Endothelial cell of umbilical vein (primary cell): ENCODE data around the gene SMAD6. TPM values are rescaled to one million over a fixed set of nuclear protein-coding genes. Genes with fewer than 3 reads are reported as not detected.

Experiments
- BruUV-seq: library from RNA; stranded (reverse); fragments of 400-500 nt; replicated peaks from 2 replicates; lab custom pipeline; 2021; lab: Mats Ljungman, UMichigan
- CTCF ChIA-PET: fragments of 300-600, 350-600 bp; sonication (Branson Sonifier 250); formaldehyde crosslinking; loops from one replicate; lab custom pipeline; 2021; ENCODE audit warnings: antibody characterized with exemption, inconsistent platforms; lab: Charles Lee
- POLR2A ChIA-PET: fragments of 300-600, 350-600 bp; sonication (Branson Sonifier 250); formaldehyde crosslinking; loops from one replicate; lab custom pipeline; 2021; ENCODE audit warnings: antibody characterized with exemption, inconsistent platforms; lab: Charles Lee
- DNase-seq: peaks from one replicate; pipeline ENCODE4 v3.0.0-alpha.2; 2011; ENCODE audit warnings: low read depth, low spot score
- FAIRE-seq: peaks from 2 replicates; lab custom pipeline; 2011; peaks lifted over from hg19 to GRCh38; lab: Jason Lieb, UNC
- H2AFZ ChIP-seq: 2 replicates; pipeline ENCODE4 v1.6.0; 2012; ENCODE audit warnings: low read depth, low read length, control low read depth, inconsistent platforms
- H3K27ac ChIP-seq: 2 replicates; pipeline ENCODE4 v1.5.1; 2011; ENCODE audit warnings: low read depth, mild to moderate bottlenecking, control low read depth, low read length, moderate library complexity; ENCODE audit not compliant: insufficient read depth
- H3K27me3 ChIP-seq, 2 experiments: 2 replicates each; pipeline versions ENCODE4 v1.6.0 to v1.6.1; 2011; ENCODE audit warnings: low read length in 2 of 2, mixed read lengths in 1 of 2; ENCODE audit not compliant: control insufficient read depth in 2 of 2, insufficient read depth in 2 of 2
- H3K36me3 ChIP-seq, 2 experiments: 2 replicates in 1 of 2; 3 replicates in 1 of 2; pipeline ENCODE4 v1.5.1; 2011; ENCODE audit warnings: low read length in 2 of 2, mild to moderate bottlenecking in 1 of 2, moderate library complexity in 1 of 2; ENCODE audit not compliant: control insufficient read depth in 2 of 2, insufficient read depth in 2 of 2; ENCODE audit errors: extremely low read depth in 1 of 2
- H3K4me1 ChIP-seq: 3 replicates; pipeline ENCODE4 v1.5.1; 2011; ENCODE audit warnings: mild to moderate bottlenecking, low read length; ENCODE audit not compliant: control insufficient read depth, insufficient read depth; ENCODE audit errors: extremely low read depth
- H3K4me2 ChIP-seq: 2 replicates; pipeline ENCODE4 v1.6.1; 2011; ENCODE audit warnings: low read length, control low read depth, mixed read lengths; ENCODE audit not compliant: insufficient read depth
- H3K4me3 ChIP-seq, 3 experiments: fragments of 200-600 bp in 1 of 3; sonication (generic), shearing (Covaris generic) in 1 of 3; replicated peaks in 1 of 3; 2 replicates each; pipeline ENCODE4 v1.5.1; 2011 to 2016; ENCODE audit warnings: control low read depth in 3 of 3, low read length in 3 of 3, mild to moderate bottlenecking in 2 of 3, inconsistent platforms in 1 of 3, low read depth in 1 of 3, moderate library complexity in 1 of 3; ENCODE audit not compliant: insufficient read depth in 1 of 3
- H3K79me2 ChIP-seq: 2 replicates; pipeline ENCODE4 v1.6.0; 2012; ENCODE audit warnings: low read length, inconsistent platforms; ENCODE audit not compliant: control insufficient read depth, insufficient read depth
- H3K9ac ChIP-seq: replicated peaks from 2 replicates; pipeline ENCODE3; 2011; ENCODE audit warnings: low read length, control low read depth; ENCODE audit not compliant: insufficient read depth; ENCODE audit errors: extremely low read depth
- H3K9me1 ChIP-seq: replicated peaks from 3 replicates; pipeline ENCODE4 v1.6.0; 2011; ENCODE audit warnings: mild to moderate bottlenecking, low read length; ENCODE audit not compliant: control insufficient read depth, insufficient read depth; ENCODE audit errors: extremely low read depth
- H3K9me3 ChIP-seq: replicated peaks from 2 replicates; pipeline ENCODE4 v1.5.1; 2012; ENCODE audit warnings: low read length, inconsistent platforms; ENCODE audit not compliant: control insufficient read depth, insufficient read depth
- H4K20me1 ChIP-seq: replicated peaks from 2 replicates; pipeline ENCODE3; 2011; ENCODE audit warnings: mild to moderate bottlenecking, low read length; ENCODE audit not compliant: control insufficient read depth, insufficient read depth; ENCODE audit errors: extremely low read depth
- EZH2 ChIP-seq: IDR thresholded peaks from 2 replicates; pipeline ENCODE4 v1.6.1; 2012; ENCODE audit warnings: borderline replicate concordance, low read depth, mild to moderate bottlenecking, moderate library complexity, low read length, inconsistent platforms; ENCODE audit not compliant: severe bottlenecking
- FOS ChIP-seq: IDR thresholded peaks from 2 replicates; pipeline ENCODE4 v1.6.1; 2011; ENCODE audit warnings: mild to moderate bottlenecking, low read length, moderate library complexity, borderline replicate concordance; ENCODE audit not compliant: insufficient read depth
- GATA2 ChIP-seq: IDR thresholded peaks from 2 replicates; pipeline ENCODE4 v1.7.0; 2011; ENCODE audit warnings: low read depth, mild to moderate bottlenecking, moderate library complexity, mixed read lengths, low read length; ENCODE audit not compliant: insufficient read length, insufficient read depth
- JUN ChIP-seq: IDR thresholded peaks from 2 replicates; pipeline ENCODE4 v1.6.1; 2011; ENCODE audit warnings: borderline replicate concordance, low read depth; ENCODE audit not compliant: insufficient read length, insufficient read depth
- MYC ChIP-seq: IDR thresholded peaks from one replicate; pipeline ENCODE4 v1.6.1; 2011; ENCODE audit warnings: mild to moderate bottlenecking, low read depth, low read length
- POLR2A ChIP-seq: IDR thresholded peaks from 2 replicates; pipeline ENCODE4 v1.6.1; 2012; ENCODE audit warnings: low read depth, mild to moderate bottlenecking, control low read depth, low read length
- POLR2AphosphoS5 ChIP-seq: IDR thresholded peaks from 2 replicates; pipeline ENCODE4 v1.6.1; 2012; ENCODE audit warnings: low read depth, mild to moderate bottlenecking, control low read depth, low read length, moderate library complexity; ENCODE audit not compliant: insufficient read depth
- dilution Hi-C: fragments of 300-500 bp; cut with MboI; formaldehyde crosslinking; loops from one replicate; pipeline ENCODE4 v1.15.0; 2019; ENCODE audit warnings: low sequenced_read_pairs; ENCODE audit not compliant: extremely low pct_ligation_motif_present
- intact Hi-C: fragments of 100-400 bp; cut with micrococcal nuclease; formaldehyde crosslinking; loops from one replicate; pipeline ENCODE4 v1.10.0; 2022
- polyA plus RNA-seq, 4 experiments: library from polyadenylated mRNA; depleted of rRNA in 3 of 4; stranded (reverse) in 3 of 4; unstranded in 1 of 4; fragments of >200 nt; gene quantifications; 2 replicates each; pipeline versions ENCODE4 v1.2.1 to v1.2.3, GENCODE V29; 2011 to 2012; ENCODE audit warnings: missing spikeins in 1 of 4
- total RNA-seq: library from RNA; stranded (reverse); gene quantifications from 2 replicates; pipeline ENCODE4 v1.2.3, GENCODE V29; 2021
- TF ChIP-seq, protein P1 (sequence below): IDR thresholded peaks from 2 replicates; pipeline ENCODE4 v1.6.1; 2011; ENCODE audit not compliant: insufficient read depth, insufficient read length
- TF ChIP-seq, protein P2 (sequence below), 2 donors: IDR thresholded peaks; 1 replicate in 1 of 2; 2 replicates in 1 of 2; pipeline ENCODE4 v1.5.1; 2011; ENCODE audit warnings: low read length in 2 of 2, mild to moderate bottlenecking in 2 of 2, moderate library complexity in 2 of 2, control low read depth in 1 of 2, inconsistent platforms in 1 of 2, low read depth in 1 of 2; ENCODE audit not compliant: insufficient read depth in 1 of 2; ENCODE audit errors: extremely low read depth in 1 of 2

SMAD6 gene
- total and polyA plus RNA-seq, 2 donors (not counting 3 experiments of a cell fraction or from before 2014, with no cell fraction given), result 7.3 to 12.5 TPM

DNA sequence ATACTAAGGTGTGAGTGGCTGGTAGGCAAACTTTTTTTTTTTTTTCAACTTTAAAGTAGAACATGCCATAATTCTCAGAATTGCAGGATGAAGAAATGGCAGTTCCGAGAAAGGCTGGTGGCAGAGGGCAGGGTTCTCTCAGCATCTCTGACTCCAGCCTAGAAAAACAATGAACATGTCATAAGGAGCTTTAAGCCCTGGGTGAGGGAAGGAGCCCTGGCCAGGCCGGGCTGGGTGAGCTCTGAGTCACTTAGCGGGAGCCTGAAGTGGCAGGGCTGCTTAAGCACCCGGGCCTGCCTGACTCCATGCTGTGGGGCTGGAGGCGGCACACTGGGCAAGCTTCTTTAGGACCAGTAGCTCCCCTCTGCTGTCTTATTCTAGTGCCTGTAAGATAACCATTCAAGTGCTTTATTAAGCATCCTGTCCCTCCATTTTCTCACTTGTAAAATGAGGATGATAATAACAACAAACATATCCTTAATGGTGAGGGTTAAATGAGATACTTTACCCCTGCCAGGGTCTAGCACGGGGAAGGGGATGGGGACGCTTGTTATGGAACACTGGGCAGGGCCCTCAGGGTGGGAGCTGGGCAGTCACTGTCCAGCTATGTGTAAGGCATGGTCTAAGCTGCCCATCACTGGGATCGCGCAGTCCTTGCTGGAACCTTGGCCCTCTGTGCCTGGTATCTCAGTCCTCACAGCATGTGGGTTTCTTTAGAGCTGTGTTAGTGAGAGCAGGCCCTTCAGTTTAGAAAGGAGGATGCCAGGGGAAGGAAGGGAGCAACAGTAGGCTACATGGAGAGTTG, 18.4 kb downstream of the SMAD6 start:
- H3K4me1 ChIP-seq, result peaks cover 53% of the 10 kb centered on the region

DNA sequence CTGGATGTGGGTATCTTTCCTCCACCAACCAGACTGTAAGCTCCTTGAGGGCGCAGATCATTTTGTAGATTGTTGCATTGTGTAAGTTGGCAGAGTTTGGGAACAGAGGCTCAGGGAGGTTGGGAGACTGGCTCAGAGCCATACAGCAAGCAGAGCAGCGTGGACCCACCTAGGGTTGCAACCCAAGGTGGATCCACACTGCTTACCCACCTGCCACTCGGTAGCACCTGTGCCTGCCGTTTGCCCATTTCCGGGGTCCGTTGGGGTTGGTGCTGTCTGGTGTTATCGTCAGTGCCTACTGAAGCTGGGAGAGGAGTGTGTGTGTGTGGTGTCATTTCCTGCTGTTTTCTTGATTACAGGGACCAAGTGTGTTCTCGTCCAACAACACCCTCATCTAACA, 19.0 kb downstream of the SMAD6 start:
- no peaks in the 10 kb centered on the region for H3K9me3 ChIP-seq
- CTCF ChIA-PET, result interaction anchor here (0.8 to 2.8 kb wide), 10 partner anchors 9 to 132 kb away, joined by 3 to 19 read pairs (median 8); no protein-coding TSS in a partner anchor
- no peaks in the 10 kb centered on the region for H4K20me1 ChIP-seq
- H2AFZ ChIP-seq, result no peak overlapping the region
- peak overlapping the region; percentile 11 for H3K27ac ChIP-seq
- no TSS peak for BruUV-seq
- H3K4me1 ChIP-seq, result peaks cover 47% of the 10 kb centered on the region
- no peak overlapping the region for H3K4me3 ChIP-seq
- POLR2A ChIA-PET, result no interaction called here
- no peaks in the 10 kb centered on the region for H3K9me1 ChIP-seq
- intact Hi-C loops (no loop called here), dilution Hi-C loops (no loop called here)
- H3K9ac ChIP-seq, result no peak overlapping the region
- H3K4me2 ChIP-seq, result no peak overlapping the region
- peaks cover 33% of the 10 kb centered on the region for H3K79me2 ChIP-seq
- H3K27me3 ChIP-seq, result no peaks in the 10 kb centered on the region
- peaks cover 0 to 13% of the 10 kb centered on the region in 2 experiments for H3K36me3 ChIP-seq
- DNase-seq (no peak), FAIRE-seq (peak; percentile 81)
- no peak for TF ChIP-seq MYC
- no peak for TF ChIP-seq POLR2AphosphoS5
- no peak for TF ChIP-seq FOS
- no peak for TF ChIP-seq GATA2
- no peak for TF ChIP-seq JUN
- TF ChIP-seq EZH2, result no peak
- TF ChIP-seq, protein P1, sequence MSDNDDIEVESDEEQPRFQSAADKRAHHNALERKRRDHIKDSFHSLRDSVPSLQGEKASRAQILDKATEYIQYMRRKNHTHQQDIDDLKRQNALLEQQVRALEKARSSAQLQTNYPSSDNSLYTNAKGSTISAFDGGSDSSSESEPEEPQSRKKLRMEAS, result no peak
- TF ChIP-seq, protein P2, sequence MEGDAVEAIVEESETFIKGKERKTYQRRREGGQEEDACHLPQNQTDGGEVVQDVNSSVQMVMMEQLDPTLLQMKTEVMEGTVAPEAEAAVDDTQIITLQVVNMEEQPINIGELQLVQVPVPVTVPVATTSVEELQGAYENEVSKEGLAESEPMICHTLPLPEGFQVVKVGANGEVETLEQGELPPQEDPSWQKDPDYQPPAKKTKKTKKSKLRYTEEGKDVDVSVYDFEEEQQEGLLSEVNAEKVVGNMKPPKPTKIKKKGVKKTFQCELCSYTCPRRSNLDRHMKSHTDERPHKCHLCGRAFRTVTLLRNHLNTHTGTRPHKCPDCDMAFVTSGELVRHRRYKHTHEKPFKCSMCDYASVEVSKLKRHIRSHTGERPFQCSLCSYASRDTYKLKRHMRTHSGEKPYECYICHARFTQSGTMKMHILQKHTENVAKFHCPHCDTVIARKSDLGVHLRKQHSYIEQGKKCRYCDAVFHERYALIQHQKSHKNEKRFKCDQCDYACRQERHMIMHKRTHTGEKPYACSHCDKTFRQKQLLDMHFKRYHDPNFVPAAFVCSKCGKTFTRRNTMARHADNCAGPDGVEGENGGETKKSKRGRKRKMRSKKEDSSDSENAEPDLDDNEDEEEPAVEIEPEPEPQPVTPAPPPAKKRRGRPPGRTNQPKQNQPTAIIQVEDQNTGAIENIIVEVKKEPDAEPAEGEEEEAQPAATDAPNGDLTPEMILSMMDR (IDR thresholded peaks at IDR 0.05; ENCODE audit: extremely low read depth in 1 of 2, insufficient read depth in 1 of 2, low read depth in 1 of 2, low read length in 2 of 2), result no peak
- no peak for TF ChIP-seq POLR2A

More for the DNA sequence above, 18.4 kb downstream of the SMAD6 start:
- Histone ChIP-seq H3K36me3 (peaks cover 0 to 11% of the 10 kb centered on the region in 2 experiments), H3K4me3 (no peak overlapping the region), H3K9ac (no peak overlapping the region), H3K4me2 (no peak overlapping the region), H3K9me3 (no peaks in the 10 kb centered on the region), H3K9me1 (no peaks in the 10 kb centered on the region), H4K20me1 (no peaks in the 10 kb centered on the region), H2AFZ (no peak overlapping the region), H3K79me2 (peaks cover 31% of the 10 kb centered on the region), H3K27ac (peak overlapping the region; percentile 11), H3K27me3 (no peaks in the 10 kb centered on the region)
- peak; percentile 74 for FAIRE-seq
- dilution Hi-C loops, result no loop called here
- DNase-seq, result peak; percentile 56
- POLR2A ChIA-PET, result interaction anchor here (1.2 kb wide), 1 partner anchor 10 kb away, joined by 3 read pairs; no protein-coding TSS in a partner anchor
- CTCF ChIA-PET, result interaction anchor here (0.7 to 2.8 kb wide), 14 partner anchors 8 to 143 kb away, joined by 3 to 19 read pairs (median 6); no protein-coding TSS in a partner anchor
- intact Hi-C loops, result no loop called here
- TF ChIP-seq EZH2 (no peak), JUN (no peak), FOS (peak; percentile 56)
- BruUV-seq, result no TSS peak
